ENCODE measurements around the gene ETF1. TPM values are rescaled to one million over a fixed set of nuclear protein-coding genes. Genes with fewer than 3 reads are reported as not detected.

The ETF1 gene
- total and polyA plus RNA-seq, 9 of the 15 experiments (the other 6 are each of a cell fraction or from before 2014, with no cell fraction given) = 53.7 to 209 (median 164) TPM

GRCh38 chr5:138575194-138576015 lies 32.4 kb upstream of the ETF1 start, which contains the start of gene HSPA9 (continued):
- TF ChIP-seq ZNF766 (CRISPR knock-in tag; conservative IDR thresholded peaks at IDR 0.05) (peak; percentile 82), BRD9 (IDR thresholded peaks at IDR 0.05; ENCODE audit: low read depth, partially characterized antibody) (peak; percentile 90), CREB3L1 (IDR thresholded peaks at IDR 0.05; ENCODE audit: borderline replicate concordance, low read depth) (peak; percentile 94), GTF2F1 (IDR thresholded peaks at IDR 0.05; ENCODE audit: low read depth, low read length) (peak; percentile 76; the same call in 1 of the 2 replicates), ZFP91 (CRISPR knock-in tag; IDR thresholded peaks at IDR 0.05) (0 out of 2 replicates have a peak, but pooled peaks have one; percentile 42), HDAC1 (IDR thresholded peaks at IDR 0.05) (peak; percentile 79 to 99; a peak in 3 of 4 replicates), KLF6 (CRISPR knock-in tag; IDR thresholded peaks at IDR 0.05; ENCODE audit: borderline replicate concordance) (peak; percentile 82), SMAD4 (CRISPR knock-in tag; conservative IDR thresholded peaks at IDR 0.05) (peak; percentile 88; the same call in 1 of the 2 replicates), ZNF589 (CRISPR knock-in tag; IDR thresholded peaks at IDR 0.05; ENCODE audit: low read depth) (peak; percentile 95), HLTF (IDR thresholded peaks at IDR 0.05) (peak; percentile 72; the same call in 1 of the 2 replicates), TEAD4 (IDR thresholded peaks at IDR 0.05; ENCODE audit: low read length) (peak; percentile 59), TEAD4 (CRISPR knock-in tag; IDR thresholded peaks at IDR 0.05; ENCODE audit: borderline replicate concordance) (peak; percentile 77; the same call in 1 of the 2 replicates), MYC (IDR thresholded peaks at IDR 0.05; ENCODE audit: low read depth, low read length) (peak; percentile 98), MYC (CRISPR knock-in tag; IDR thresholded peaks at IDR 0.05; ENCODE audit: borderline replicate concordance, low read depth) (peak; percentile 100), FIP1L1 (IDR thresholded peaks at IDR 0.05; ENCODE audit: low read depth, low read length, poor library complexity, severe bottlenecking) (peak; percentile 41), SMARCA4 (IDR thresholded peaks at IDR 0.05) (0 out of 2 replicates have a peak, but pooled peaks have one; percentile 37), RCOR1 (IDR thresholded peaks at IDR 0.05; ENCODE audit: borderline replicate concordance in 1 of 2, low read depth in 2 of 2, low read length in 2 of 2) (0 out of 4 replicates have a peak, but pooled peaks of 1 of the 2 experiments have one; percentile 49), ELF1 (tag; IDR thresholded peaks at IDR 0.05) (peak; percentile 91), ZNF324 (CRISPR knock-in tag; IDR thresholded peaks at IDR 0.05) (no peak), NCOA6 (IDR thresholded peaks at IDR 0.05) (no peak)
- TF ChIP-seq, protein P1, sequence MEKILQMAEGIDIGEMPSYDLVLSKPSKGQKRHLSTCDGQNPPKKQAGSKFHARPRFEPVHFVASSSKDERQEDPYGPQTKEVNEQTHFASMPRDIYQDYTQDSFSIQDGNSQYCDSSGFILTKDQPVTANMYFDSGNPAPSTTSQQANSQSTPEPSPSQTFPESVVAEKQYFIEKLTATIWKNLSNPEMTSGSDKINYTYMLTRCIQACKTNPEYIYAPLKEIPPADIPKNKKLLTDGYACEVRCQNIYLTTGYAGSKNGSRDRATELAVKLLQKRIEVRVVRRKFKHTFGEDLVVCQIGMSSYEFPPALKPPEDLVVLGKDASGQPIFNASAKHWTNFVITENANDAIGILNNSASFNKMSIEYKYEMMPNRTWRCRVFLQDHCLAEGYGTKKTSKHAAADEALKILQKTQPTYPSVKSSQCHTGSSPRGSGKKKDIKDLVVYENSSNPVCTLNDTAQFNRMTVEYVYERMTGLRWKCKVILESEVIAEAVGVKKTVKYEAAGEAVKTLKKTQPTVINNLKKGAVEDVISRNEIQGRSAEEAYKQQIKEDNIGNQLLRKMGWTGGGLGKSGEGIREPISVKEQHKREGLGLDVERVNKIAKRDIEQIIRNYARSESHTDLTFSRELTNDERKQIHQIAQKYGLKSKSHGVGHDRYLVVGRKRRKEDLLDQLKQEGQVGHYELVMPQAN (IDR thresholded peaks at IDR 0.05; ENCODE audit: borderline replicate concordance) = peak; percentile 99
- TF ChIP-seq, protein P2, sequence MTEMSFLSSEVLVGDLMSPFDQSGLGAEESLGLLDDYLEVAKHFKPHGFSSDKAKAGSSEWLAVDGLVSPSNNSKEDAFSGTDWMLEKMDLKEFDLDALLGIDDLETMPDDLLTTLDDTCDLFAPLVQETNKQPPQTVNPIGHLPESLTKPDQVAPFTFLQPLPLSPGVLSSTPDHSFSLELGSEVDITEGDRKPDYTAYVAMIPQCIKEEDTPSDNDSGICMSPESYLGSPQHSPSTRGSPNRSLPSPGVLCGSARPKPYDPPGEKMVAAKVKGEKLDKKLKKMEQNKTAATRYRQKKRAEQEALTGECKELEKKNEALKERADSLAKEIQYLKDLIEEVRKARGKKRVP (CRISPR knock-in tag; IDR thresholded peaks at IDR 0.05) = peak; percentile 99
